Measurements from ENCODE around the gene SLC26A9.
A peak's percentile ranks its signal among the peaks of the same experiment; 100 is the strongest.

SLC26A9 gene

DNA sequence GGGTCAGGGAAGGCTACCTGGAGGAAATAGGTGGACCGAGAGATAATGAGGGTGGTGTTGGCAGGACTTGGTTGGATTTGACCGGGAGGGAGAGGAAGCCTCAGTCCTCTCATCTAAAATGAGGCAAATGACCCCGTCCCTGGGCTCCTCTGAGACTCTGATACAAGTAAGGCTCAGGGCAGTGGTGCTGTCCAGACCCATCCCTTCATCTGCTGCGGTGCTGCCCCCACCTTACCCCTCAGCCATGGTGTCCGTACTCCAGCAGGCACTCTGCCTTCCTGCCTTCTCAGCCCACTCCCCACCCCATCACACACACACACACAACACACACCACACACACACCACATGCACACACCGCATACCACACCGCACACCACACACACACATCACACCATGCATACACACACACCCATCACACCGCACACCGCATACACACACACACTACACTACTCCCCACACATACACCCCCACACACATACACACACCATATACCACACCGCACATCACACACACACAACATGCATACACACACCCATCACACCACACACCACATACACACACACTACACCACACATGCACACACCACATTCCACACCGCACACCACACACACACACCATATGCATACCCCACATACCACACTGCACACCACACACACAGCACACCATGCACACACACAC, 29.4 kb upstream of the SLC26A9 start:
- no peak overlapping the region for H3K27ac ChIP-seq (ENCODE audit: low read length, poor library complexity, severe bottlenecking)
- no peak overlapping the region for H4K91ac ChIP-seq (ENCODE audit: low read length)
- no peak overlapping the region for H2AK5ac ChIP-seq (ENCODE audit: low read length, severe bottlenecking)
- peak overlapping the region in 1 of 2 experiments; percentile 41 for H3K18ac ChIP-seq (ENCODE audit: low read depth in 1 of 2, low read length in 2 of 2)
- no peak overlapping the region for H2BK15ac ChIP-seq (ENCODE audit: low read depth, poor library complexity, severe bottlenecking)
- no peak overlapping the region for H2BK120ac ChIP-seq (ENCODE audit: low read depth, low read length)
- H2BK5ac ChIP-seq (ENCODE audit: low read depth, low read length, poor library complexity, severe bottlenecking), result no peak overlapping the region
- H2AFZ ChIP-seq (ENCODE audit: low read depth, low read length), result no peak overlapping the region
- peak overlapping the region in 1 of 2 experiments; percentile 96 for H3K14ac ChIP-seq (ENCODE audit: low read length in 2 of 2)
- H3K36me3 ChIP-seq (ENCODE audit: control insufficient read depth in 1 of 2, insufficient read depth in 2 of 2, low read depth in 1 of 2, low read length in 2 of 2), result no peaks in the 10 kb centered on the region
- no peaks in the 10 kb centered on the region for H3K9me3 ChIP-seq (ENCODE audit: control insufficient read depth, low read length)
- H3K4me1 ChIP-seq (ENCODE audit: control insufficient read depth, insufficient read depth, low read depth, low read length), result peaks cover 8% of the 10 kb centered on the region
- no peak overlapping the region for H4K8ac ChIP-seq (ENCODE audit: low read length)
- no peak overlapping the region for H2BK12ac ChIP-seq (ENCODE audit: low read length in 2 of 2)
- H3K4ac ChIP-seq (ENCODE audit: low read depth in 1 of 2, low read length in 2 of 2), result no peak overlapping the region
- H3K79me1 ChIP-seq (replicated peaks; ENCODE audit: low read length, poor library complexity, severe bottlenecking), result no peaks in the 10 kb centered on the region
- H3K4me2 ChIP-seq (ENCODE audit: low read length, poor library complexity, severe bottlenecking), result no peak overlapping the region
- 76% methylated on average over 11 of the region's 11 CpGs for WGBS
- H3K4me3 ChIP-seq (ENCODE audit: insufficient read depth in 1 of 2, low read depth in 1 of 2, low read length in 2 of 2), result no peak overlapping the region
- no peak for DNase-seq
- H3K27me3 ChIP-seq (ENCODE audit: control insufficient read depth in 1 of 2, insufficient read depth in 1 of 2, low read length in 2 of 2), result no peaks in the 10 kb centered on the region
- H3K23ac ChIP-seq (ENCODE audit: low read length in 2 of 2), result no peak overlapping the region
- no peak overlapping the region for H3K9ac ChIP-seq (ENCODE audit: low read length)

DNA sequence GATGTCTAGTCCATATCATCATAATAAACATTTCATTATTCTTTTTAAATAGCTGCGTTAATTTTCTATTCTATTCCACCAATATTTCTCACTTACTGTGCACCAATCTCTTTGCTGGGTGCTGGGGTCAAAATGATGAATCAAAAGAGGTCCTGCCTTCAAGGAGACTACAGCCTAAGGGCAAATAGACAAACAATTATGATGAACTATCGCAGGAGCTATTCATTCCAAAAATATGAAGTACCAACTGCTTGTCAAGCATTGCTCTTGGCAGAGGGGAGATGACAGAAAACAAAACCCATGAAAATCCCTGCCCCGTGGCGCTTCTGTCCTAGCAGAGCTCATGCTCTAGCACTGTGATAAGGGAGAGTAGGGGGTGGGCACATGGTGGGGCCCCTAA, 28.8 kb upstream of the SLC26A9 start:
- no peak overlapping the region for H3K14ac ChIP-seq (ENCODE audit: low read length in 2 of 2)
- no peak overlapping the region for H4K8ac ChIP-seq (ENCODE audit: low read length)
- no peak overlapping the region for H3K4me2 ChIP-seq (ENCODE audit: low read length, poor library complexity, severe bottlenecking)
- no peak for DNase-seq
- no peaks in the 10 kb centered on the region for H3K9me3 ChIP-seq (ENCODE audit: control insufficient read depth, low read length)
- H3K4ac ChIP-seq (ENCODE audit: low read depth in 1 of 2, low read length in 2 of 2), result no peak overlapping the region
- H3K27me3 ChIP-seq (ENCODE audit: control insufficient read depth in 1 of 2, insufficient read depth in 1 of 2, low read length in 2 of 2), result peaks cover 0 to 3% of the 10 kb centered on the region in 2 experiments
- no peak overlapping the region for H2BK12ac ChIP-seq (ENCODE audit: low read length in 2 of 2)
- no peak overlapping the region for H3K9ac ChIP-seq (ENCODE audit: low read length)
- H3K27ac ChIP-seq (ENCODE audit: low read length, poor library complexity, severe bottlenecking), result no peak overlapping the region
- H3K4me1 ChIP-seq (ENCODE audit: control insufficient read depth, insufficient read depth, low read depth, low read length), result peaks cover 8% of the 10 kb centered on the region
- no peak overlapping the region for H3K18ac ChIP-seq (ENCODE audit: low read depth in 1 of 2, low read length in 2 of 2)
- no peak overlapping the region for H2BK15ac ChIP-seq (ENCODE audit: low read depth, poor library complexity, severe bottlenecking)
- no peak overlapping the region for H3K23ac ChIP-seq (ENCODE audit: low read length in 2 of 2)
- H2AK5ac ChIP-seq (ENCODE audit: low read length, severe bottlenecking), result no peak overlapping the region
- no peak overlapping the region for H2BK120ac ChIP-seq (ENCODE audit: low read depth, low read length)
- no peaks in the 10 kb centered on the region for H3K79me1 ChIP-seq (replicated peaks; ENCODE audit: low read length, poor library complexity, severe bottlenecking)
- H3K36me3 ChIP-seq (ENCODE audit: control insufficient read depth in 1 of 2, insufficient read depth in 2 of 2, low read depth in 1 of 2, low read length in 2 of 2), result no peaks in the 10 kb centered on the region
- no peak overlapping the region for H3K4me3 ChIP-seq (ENCODE audit: insufficient read depth in 1 of 2, low read depth in 1 of 2, low read length in 2 of 2)
- no peak overlapping the region for H4K91ac ChIP-seq (ENCODE audit: low read length)
- no peak overlapping the region for H2AFZ ChIP-seq (ENCODE audit: low read depth, low read length)
- no peak overlapping the region for H2BK5ac ChIP-seq (ENCODE audit: low read depth, low read length, poor library complexity, severe bottlenecking)
- 84% methylated on average over 4 of the region's 4 CpGs for WGBS

GRCh38 chr1:205971082-205971481, 27.8 kb upstream of the SLC26A9 start:
- Histone ChIP-seq H3K27me3 (ENCODE audit: control insufficient read depth in 1 of 2, insufficient read depth in 1 of 2, low read length in 2 of 2) (peaks cover 0 to 7% of the 10 kb centered on the region in 2 experiments), H3K4me3 (ENCODE audit: insufficient read depth in 1 of 2, low read depth in 1 of 2, low read length in 2 of 2) (no peak overlapping the region), H3K79me1 (replicated peaks; ENCODE audit: low read length, poor library complexity, severe bottlenecking) (no peaks in the 10 kb centered on the region), H2BK120ac (ENCODE audit: low read depth, low read length) (no peak overlapping the region), H3K9me3 (ENCODE audit: control insufficient read depth, low read length) (no peaks in the 10 kb centered on the region), H2AK5ac (ENCODE audit: low read length, severe bottlenecking) (no peak overlapping the region), H3K27ac (ENCODE audit: low read length, poor library complexity, severe bottlenecking) (no peak overlapping the region), H3K18ac (ENCODE audit: low read depth in 1 of 2, low read length in 2 of 2) (no peak overlapping the region), H3K23ac (ENCODE audit: low read length in 2 of 2) (no peak overlapping the region), H3K4ac (ENCODE audit: low read depth in 1 of 2, low read length in 2 of 2) (no peak overlapping the region), H4K91ac (ENCODE audit: low read length) (no peak overlapping the region), H2BK5ac (ENCODE audit: low read depth, low read length, poor library complexity, severe bottlenecking) (no peak overlapping the region), H2AFZ (ENCODE audit: low read depth, low read length) (no peak overlapping the region), H4K8ac (ENCODE audit: low read length) (no peak overlapping the region), H2BK12ac (ENCODE audit: low read length in 2 of 2) (no peak overlapping the region), H2BK15ac (ENCODE audit: low read depth, poor library complexity, severe bottlenecking) (no peak overlapping the region), H3K4me2 (ENCODE audit: low read length, poor library complexity, severe bottlenecking) (no peak overlapping the region), H3K4me1 (ENCODE audit: control insufficient read depth, insufficient read depth, low read depth, low read length) (peaks cover 5% of the 10 kb centered on the region), H3K36me3 (ENCODE audit: control insufficient read depth in 1 of 2, insufficient read depth in 2 of 2, low read depth in 1 of 2, low read length in 2 of 2) (no peaks in the 10 kb centered on the region), H3K9ac (ENCODE audit: low read length) (no peak overlapping the region), H3K14ac (ENCODE audit: low read length in 2 of 2) (no peak overlapping the region)
- 95% methylated on average over 4 of the region's 4 CpGs for WGBS
- DNase-seq, result no peak

GRCh38 chr1:205970486-205970885, 27.2 kb upstream of the SLC26A9 start:
- H2AFZ ChIP-seq (ENCODE audit: low read depth, low read length), result no peak overlapping the region
- H2BK120ac ChIP-seq (ENCODE audit: low read depth, low read length), result no peak overlapping the region
- no peak overlapping the region for H3K27ac ChIP-seq (ENCODE audit: low read length, poor library complexity, severe bottlenecking)
- peaks cover 4% of the 10 kb centered on the region for H3K4me1 ChIP-seq (ENCODE audit: control insufficient read depth, insufficient read depth, low read depth, low read length)
- DNase-seq, result no peak
- H3K27me3 ChIP-seq (ENCODE audit: control insufficient read depth in 1 of 2, insufficient read depth in 1 of 2, low read length in 2 of 2), result peaks cover 0 to 12% of the 10 kb centered on the region in 2 experiments
- H3K14ac ChIP-seq (ENCODE audit: low read length in 2 of 2), result no peak overlapping the region
- no peak overlapping the region for H2AK5ac ChIP-seq (ENCODE audit: low read length, severe bottlenecking)
- no peaks in the 10 kb centered on the region for H3K36me3 ChIP-seq (ENCODE audit: control insufficient read depth in 1 of 2, insufficient read depth in 2 of 2, low read depth in 1 of 2, low read length in 2 of 2)
- H3K9ac ChIP-seq (ENCODE audit: low read length), result no peak overlapping the region
- no peaks in the 10 kb centered on the region for H3K79me1 ChIP-seq (replicated peaks; ENCODE audit: low read length, poor library complexity, severe bottlenecking)
- no peak overlapping the region for H4K91ac ChIP-seq (ENCODE audit: low read length)
- no peaks in the 10 kb centered on the region for H3K9me3 ChIP-seq (ENCODE audit: control insufficient read depth, low read length)
- H3K4ac ChIP-seq (ENCODE audit: low read depth in 1 of 2, low read length in 2 of 2), result no peak overlapping the region
- no peak overlapping the region for H4K8ac ChIP-seq (ENCODE audit: low read length)
- H2BK15ac ChIP-seq (ENCODE audit: low read depth, poor library complexity, severe bottlenecking), result no peak overlapping the region
- H3K23ac ChIP-seq (ENCODE audit: low read length in 2 of 2), result no peak overlapping the region
- no peak overlapping the region for H3K4me2 ChIP-seq (ENCODE audit: low read length, poor library complexity, severe bottlenecking)
- H3K18ac ChIP-seq (ENCODE audit: low read depth in 1 of 2, low read length in 2 of 2), result no peak overlapping the region
- H2BK5ac ChIP-seq (ENCODE audit: low read depth, low read length, poor library complexity, severe bottlenecking), result no peak overlapping the region
- 0% methylated on average over 1 of the region's 1 CpG for WGBS
- no peak overlapping the region for H2BK12ac ChIP-seq (ENCODE audit: low read length in 2 of 2)
- H3K4me3 ChIP-seq (ENCODE audit: insufficient read depth in 1 of 2, low read depth in 1 of 2, low read length in 2 of 2), result no peak overlapping the region
